Neutrophil (primary cell): Measurements from ENCODE around the gene TPCN1.

Experiments used
- H3K27ac ChIP-seq: fragments of 200-600 bp; sonication (generic); 2 replicates; pipeline ENCODE4 v1.5.1; 2016; ENCODE audit warnings: mild to moderate bottlenecking, moderate library complexity
- H3K27me3 ChIP-seq: fragments of 200-600 bp; sonication (generic); 2 replicates; pipeline ENCODE4 v1.6.0; 2016; ENCODE audit warnings: mild to moderate bottlenecking
- H3K36me3 ChIP-seq: fragments of 200-600 bp; sonication (generic); 2 replicates; pipeline ENCODE4 v1.5.1; 2017
- H3K4me1 ChIP-seq, 2 experiments: fragments of 200-600 bp in 1 of 2; sonication (generic) in 1 of 2; 1 replicate in 1 of 2; 2 replicates in 1 of 2; pipeline versions ENCODE4 v1.5.1 to v1.6.1; 2013 to 2016; ENCODE audit warnings: low read depth in 1 of 2, low read length in 1 of 2, mild to moderate bottlenecking in 1 of 2, moderate library complexity in 1 of 2; ENCODE audit not compliant: control insufficient read depth in 1 of 2, insufficient read depth in 1 of 2
- H3K4me3 ChIP-seq, 2 experiments: fragments of 200-600 bp in 1 of 2; sonication (generic) in 1 of 2; 1 replicate in 1 of 2; 2 replicates in 1 of 2; pipeline ENCODE4 v1.5.1; 2013 to 2016; ENCODE audit warnings: low read depth in 1 of 2, low read length in 1 of 2, mild to moderate bottlenecking in 1 of 2, moderate library complexity in 1 of 2
- H3K9me3 ChIP-seq: fragments of 200-600 bp; sonication (generic); 2 replicates; pipeline ENCODE4 v1.5.1; 2016
- CTCF ChIP-seq: fragments of 200-600 bp; sonication (generic); IDR thresholded peaks from 2 replicates; pipeline ENCODE4 v1.5.1; 2016; ENCODE audit warnings: antibody characterized with exemption

The TPCN1 gene

DNA sequence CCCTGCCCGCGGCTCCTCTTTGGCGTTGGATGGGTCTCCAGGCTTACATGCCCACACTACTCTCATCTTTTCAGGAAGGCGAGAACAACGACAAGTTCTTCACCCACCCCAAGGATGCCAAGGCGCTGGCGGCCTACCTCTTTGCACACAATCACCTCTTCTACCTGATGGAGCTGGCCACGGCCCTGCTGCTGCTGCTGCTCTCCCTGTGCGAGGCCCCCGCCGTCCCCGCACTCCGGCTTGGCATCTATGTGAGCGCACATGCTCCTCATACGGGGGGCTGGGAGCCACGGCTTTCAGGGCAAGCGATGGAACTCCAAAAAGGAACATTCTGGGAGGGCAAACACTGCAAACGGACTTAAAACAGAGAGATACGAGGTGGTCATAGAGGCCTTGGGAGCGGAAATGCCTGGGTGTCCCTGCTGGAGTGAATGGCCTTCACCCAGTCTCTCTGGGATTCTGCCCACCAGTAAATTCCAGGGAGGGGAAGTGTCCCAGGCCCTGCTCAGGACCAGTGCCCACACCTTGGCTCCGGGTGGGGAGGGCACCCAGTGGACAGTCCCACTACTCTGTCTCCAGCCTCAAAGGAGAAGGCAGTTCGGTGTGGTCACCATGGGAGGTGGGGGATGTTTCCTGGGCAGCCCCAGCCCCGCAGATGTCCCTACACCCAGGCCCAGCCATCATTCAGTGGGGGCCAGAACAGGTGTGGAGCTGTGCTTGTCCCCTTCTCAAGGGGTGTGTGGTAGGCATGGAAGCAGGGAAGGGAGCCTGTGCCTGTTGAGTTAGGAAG lies 45.0 kb downstream of the TPCN1 start:
- Histone ChIP-seq H3K4me1 (peaks cover 5 to 13% of the 10 kb centered on the region in 2 experiments), H3K4me3 (no peak overlapping the region), H3K36me3 (peaks cover 3% of the 10 kb centered on the region), H3K27ac (no peak overlapping the region), H3K27me3 (no peaks in the 10 kb centered on the region), H3K9me3 (no peaks in the 10 kb centered on the region)
- TF ChIP-seq CTCF, result no peak

DNA sequence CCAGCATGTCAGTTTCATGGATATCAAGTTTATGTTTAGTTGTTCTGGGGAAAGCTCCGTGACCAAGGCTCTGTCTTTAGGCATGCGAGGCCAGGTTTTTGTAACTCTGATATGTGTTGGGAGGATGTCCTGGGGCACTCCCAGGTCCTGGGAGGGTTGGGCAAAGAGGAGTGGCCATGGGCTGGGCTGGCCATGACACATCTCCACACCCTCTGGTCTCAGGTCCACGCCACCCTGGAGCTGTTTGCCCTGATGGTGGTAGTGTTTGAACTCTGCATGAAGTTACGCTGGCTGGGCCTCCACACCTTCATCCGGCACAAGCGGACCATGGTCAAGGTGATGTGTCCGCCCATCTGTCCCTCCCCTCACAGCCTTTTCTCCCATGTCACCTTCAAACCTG lies 46.4 kb downstream of the TPCN1 start:
- Histone ChIP-seq H3K4me3 (no peak overlapping the region), H3K4me1 (peaks cover 0 to under 1% of the 10 kb centered on the region in 2 experiments), H3K9me3 (no peaks in the 10 kb centered on the region), H3K27me3 (no peaks in the 10 kb centered on the region), H3K27ac (no peak overlapping the region), H3K36me3 (peaks cover 3% of the 10 kb centered on the region)
- TF ChIP-seq CTCF, result no peak

DNA sequence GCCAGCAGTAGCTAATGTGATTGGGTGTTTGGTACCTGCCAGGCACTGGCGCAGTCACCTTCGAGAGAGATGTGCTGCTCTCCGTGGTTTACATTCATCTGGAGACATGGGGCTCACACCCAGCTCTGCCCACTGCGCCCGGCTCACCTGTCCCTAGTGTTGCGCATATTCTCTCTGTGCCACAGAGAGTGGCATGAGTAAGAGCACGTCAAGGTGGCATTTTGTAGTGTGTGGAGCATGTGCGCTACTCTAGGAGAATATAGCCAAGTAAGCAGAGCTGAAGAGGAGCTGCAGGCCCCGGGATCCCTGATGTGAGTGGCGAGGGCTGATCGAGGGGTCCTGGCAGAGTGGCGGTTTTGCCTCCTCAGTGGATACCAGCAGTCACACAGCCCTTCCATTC lies 46.9 kb downstream of the TPCN1 start:
- Histone ChIP-seq H3K9me3 (no peaks in the 10 kb centered on the region), H3K4me3 (no peak overlapping the region), H3K27ac (no peak overlapping the region), H3K27me3 (no peaks in the 10 kb centered on the region), H3K4me1 (no peaks in the 10 kb centered on the region), H3K36me3 (peaks cover 3% of the 10 kb centered on the region)
- no peak for TF ChIP-seq CTCF

DNA sequence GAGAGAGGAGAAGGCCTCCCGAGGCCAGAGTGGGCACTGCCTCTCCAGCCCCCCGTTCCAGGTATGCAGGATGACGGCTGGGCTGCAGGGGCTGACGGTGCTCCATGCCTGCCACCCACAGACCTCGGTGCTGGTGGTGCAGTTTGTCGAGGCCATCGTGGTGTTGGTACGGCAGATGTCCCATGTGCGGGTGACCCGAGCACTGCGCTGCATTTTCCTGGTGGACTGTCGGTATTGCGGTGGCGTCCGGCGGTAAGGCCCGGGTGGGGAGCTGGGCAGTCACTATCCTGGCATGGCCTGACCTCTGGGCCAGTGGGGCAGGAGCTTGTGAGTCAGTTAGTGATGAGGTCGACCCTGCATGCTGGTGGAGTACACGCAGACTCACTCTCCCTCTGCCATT lies 47.4 kb downstream of the TPCN1 start:
- peaks cover 7% of the 10 kb centered on the region for H3K36me3 ChIP-seq
- no peaks in the 10 kb centered on the region for H3K27me3 ChIP-seq
- no peak overlapping the region for H3K4me3 ChIP-seq
- H3K9me3 ChIP-seq, result no peaks in the 10 kb centered on the region
- no peak for TF ChIP-seq CTCF
- no peak overlapping the region for H3K27ac ChIP-seq
- no peaks in the 10 kb centered on the region for H3K4me1 ChIP-seq

- Histone ChIP-seq H3K4me3 (no peak overlapping the region), H3K9me3 (no peaks in the 10 kb centered on the region), H3K36me3 (peaks cover 12% of the 10 kb centered on the region), H3K4me1 (no peaks in the 10 kb centered on the region), H3K27ac (no peak overlapping the region), H3K27me3 (no peaks in the 10 kb centered on the region)
- no peak for TF ChIP-seq CTCF
Observed at GRCh38 chr12:113269257-113269943, 48.1 kb downstream of the TPCN1 start.
